Measurements from ENCODE around the gene CDC14C.

The CDC14C gene

GRCh38 chr7:48955916-48956315, 31.6 kb downstream of the CDC14C start:
- H3K4me2 ChIP-seq (ENCODE audit: low read length), result no peak overlapping the region
- no peak overlapping the region for H3K56ac ChIP-seq (ENCODE audit: low read length)
- H3K27ac ChIP-seq (ENCODE audit: low read depth, low read length), result no peak overlapping the region
- no peaks in the 10 kb centered on the region for H3K36me3 ChIP-seq (ENCODE audit: control insufficient read depth, insufficient read depth, low read length)
- H3K9ac ChIP-seq (ENCODE audit: low read length), result no peak overlapping the region
- H2BK15ac ChIP-seq (replicated peaks; ENCODE audit: low read depth), result no peak overlapping the region
- H3K4ac ChIP-seq (ENCODE audit: low read depth, low read length), result no peak overlapping the region
- H2AK5ac ChIP-seq (ENCODE audit: low read length), result no peak overlapping the region
- H2BK120ac ChIP-seq (ENCODE audit: low read depth, low read length), result no peak overlapping the region
- no peak for DNase-seq
- H4K5ac ChIP-seq (ENCODE audit: low read length), result no peak overlapping the region
- no peak overlapping the region for H3K23ac ChIP-seq (ENCODE audit: low read length)
- H3K27me3 ChIP-seq (ENCODE audit: insufficient read depth, low read length, poor library complexity), result no peaks in the 10 kb centered on the region
- no peak overlapping the region for H2BK5ac ChIP-seq (ENCODE audit: low read length)
- no peaks in the 10 kb centered on the region for H3K79me2 ChIP-seq (ENCODE audit: control insufficient read depth, insufficient read depth, low read length)
- H3K79me1 ChIP-seq (ENCODE audit: low read length), result no peaks in the 10 kb centered on the region
- no peak overlapping the region for H4K8ac ChIP-seq (ENCODE audit: low read depth, low read length)
- no peak overlapping the region for H3K18ac ChIP-seq (ENCODE audit: low read length)
- no peaks in the 10 kb centered on the region for H3K4me1 ChIP-seq (ENCODE audit: control insufficient read depth, low read depth, low read length)
- H3K4me3 ChIP-seq (ENCODE audit: low read length), result no peak overlapping the region

- H3K23ac ChIP-seq (ENCODE audit: low read length), result no peak overlapping the region
- H4K5ac ChIP-seq (ENCODE audit: low read length), result no peak overlapping the region
- H2BK5ac ChIP-seq (ENCODE audit: low read length), result no peak overlapping the region
- H3K79me1 ChIP-seq (ENCODE audit: low read length), result no peaks in the 10 kb centered on the region
- H3K4ac ChIP-seq (ENCODE audit: low read depth, low read length), result no peak overlapping the region
- H3K56ac ChIP-seq (ENCODE audit: low read length), result no peak overlapping the region
- H3K27ac ChIP-seq (ENCODE audit: low read depth, low read length), result no peak overlapping the region
- no peak overlapping the region for H3K9ac ChIP-seq (ENCODE audit: low read length)
- no peak overlapping the region for H2BK15ac ChIP-seq (replicated peaks; ENCODE audit: low read depth)
- H4K8ac ChIP-seq (ENCODE audit: low read depth, low read length), result no peak overlapping the region
- H3K4me2 ChIP-seq (ENCODE audit: low read length), result no peak overlapping the region
- no peak overlapping the region for H3K18ac ChIP-seq (ENCODE audit: low read length)
- no peak for DNase-seq
- H3K4me3 ChIP-seq (ENCODE audit: low read length), result no peak overlapping the region
- H3K36me3 ChIP-seq (ENCODE audit: control insufficient read depth, insufficient read depth, low read length), result no peaks in the 10 kb centered on the region
- no peak overlapping the region for H2BK120ac ChIP-seq (ENCODE audit: low read depth, low read length)
- H2AK5ac ChIP-seq (ENCODE audit: low read length), result no peak overlapping the region
- no peaks in the 10 kb centered on the region for H3K4me1 ChIP-seq (ENCODE audit: control insufficient read depth, low read depth, low read length)
- H3K27me3 ChIP-seq (ENCODE audit: insufficient read depth, low read length, poor library complexity), result no peaks in the 10 kb centered on the region
- H3K79me2 ChIP-seq (ENCODE audit: control insufficient read depth, insufficient read depth, low read length), result no peaks in the 10 kb centered on the region
Measured at GRCh38 chr7:48959676-48960075, 35.3 kb downstream of the CDC14C start.

GRCh38 chr7:48962821-48963505, 38.6 kb downstream of the CDC14C start:
- Histone ChIP-seq H3K36me3 (ENCODE audit: control insufficient read depth, insufficient read depth, low read length) (no peaks in the 10 kb centered on the region), H4K8ac (ENCODE audit: low read depth, low read length) (no peak overlapping the region), H3K56ac (ENCODE audit: low read length) (no peak overlapping the region), H3K4me2 (ENCODE audit: low read length) (no peak overlapping the region), H2BK120ac (ENCODE audit: low read depth, low read length) (no peak overlapping the region), H3K4me1 (ENCODE audit: control insufficient read depth, low read depth, low read length) (no peaks in the 10 kb centered on the region), H2BK15ac (replicated peaks; ENCODE audit: low read depth) (no peak overlapping the region), H3K4ac (ENCODE audit: low read depth, low read length) (no peak overlapping the region), H2AK5ac (ENCODE audit: low read length) (no peak overlapping the region), H4K5ac (ENCODE audit: low read length) (no peak overlapping the region), H3K4me3 (ENCODE audit: low read length) (no peak overlapping the region), H3K79me1 (ENCODE audit: low read length) (no peaks in the 10 kb centered on the region), H3K9ac (ENCODE audit: low read length) (no peak overlapping the region), H3K27ac (ENCODE audit: low read depth, low read length) (no peak overlapping the region), H2BK5ac (ENCODE audit: low read length) (no peak overlapping the region), H3K18ac (ENCODE audit: low read length) (no peak overlapping the region), H3K79me2 (ENCODE audit: control insufficient read depth, insufficient read depth, low read length) (no peaks in the 10 kb centered on the region), H3K27me3 (ENCODE audit: insufficient read depth, low read length, poor library complexity) (no peaks in the 10 kb centered on the region), H3K23ac (ENCODE audit: low read length) (no peak overlapping the region)
- WGBS (ENCODE audit: extremely low coverage, insufficient coverage, low lambda C conversion rate), result no CpG with 5 or more reads among the region's 7 CpGs
- DNase-seq, result peak; percentile 28

GRCh38 chr7:48964074-48964473, 39.7 kb downstream of the CDC14C start:
- no CpG with 5 or more reads among the region's 3 CpGs for WGBS (ENCODE audit: extremely low coverage, insufficient coverage, low lambda C conversion rate)
- no peak overlapping the region for H3K18ac ChIP-seq (ENCODE audit: low read length)
- no peaks in the 10 kb centered on the region for H3K4me1 ChIP-seq (ENCODE audit: control insufficient read depth, low read depth, low read length)
- no peak overlapping the region for H4K8ac ChIP-seq (ENCODE audit: low read depth, low read length)
- no peak for DNase-seq
- H3K79me2 ChIP-seq (ENCODE audit: control insufficient read depth, insufficient read depth, low read length), result no peaks in the 10 kb centered on the region
- no peaks in the 10 kb centered on the region for H3K36me3 ChIP-seq (ENCODE audit: control insufficient read depth, insufficient read depth, low read length)
- H2BK15ac ChIP-seq (replicated peaks; ENCODE audit: low read depth), result no peak overlapping the region
- H3K23ac ChIP-seq (ENCODE audit: low read length), result no peak overlapping the region
- H3K27me3 ChIP-seq (ENCODE audit: insufficient read depth, low read length, poor library complexity), result no peaks in the 10 kb centered on the region
- no peak overlapping the region for H2BK120ac ChIP-seq (ENCODE audit: low read depth, low read length)
- H3K4me3 ChIP-seq (ENCODE audit: low read length), result no peak overlapping the region
- no peak overlapping the region for H3K56ac ChIP-seq (ENCODE audit: low read length)
- no peak overlapping the region for H2AK5ac ChIP-seq (ENCODE audit: low read length)
- no peak overlapping the region for H3K9ac ChIP-seq (ENCODE audit: low read length)
- no peak overlapping the region for H3K4me2 ChIP-seq (ENCODE audit: low read length)
- H2BK5ac ChIP-seq (ENCODE audit: low read length), result no peak overlapping the region
- H3K4ac ChIP-seq (ENCODE audit: low read depth, low read length), result no peak overlapping the region
- no peaks in the 10 kb centered on the region for H3K79me1 ChIP-seq (ENCODE audit: low read length)
- no peak overlapping the region for H4K5ac ChIP-seq (ENCODE audit: low read length)
- H3K27ac ChIP-seq (ENCODE audit: low read depth, low read length), result no peak overlapping the region

GRCh38 chr7:48971173-48971572, 46.8 kb downstream of the CDC14C start:
- Histone ChIP-seq H3K4me1 (ENCODE audit: control insufficient read depth, low read depth, low read length) (no peaks in the 10 kb centered on the region), H3K27me3 (ENCODE audit: insufficient read depth, low read length, poor library complexity) (no peaks in the 10 kb centered on the region), H2AK5ac (ENCODE audit: low read length) (no peak overlapping the region), H2BK5ac (ENCODE audit: low read length) (no peak overlapping the region), H3K36me3 (ENCODE audit: control insufficient read depth, insufficient read depth, low read length) (no peaks in the 10 kb centered on the region), H3K79me1 (ENCODE audit: low read length) (no peaks in the 10 kb centered on the region), H3K4me2 (ENCODE audit: low read length) (no peak overlapping the region), H3K79me2 (ENCODE audit: control insufficient read depth, insufficient read depth, low read length) (no peaks in the 10 kb centered on the region), H4K5ac (ENCODE audit: low read length) (no peak overlapping the region), H3K4me3 (ENCODE audit: low read length) (no peak overlapping the region), H2BK120ac (ENCODE audit: low read depth, low read length) (no peak overlapping the region), H3K4ac (ENCODE audit: low read depth, low read length) (no peak overlapping the region), H2BK15ac (replicated peaks; ENCODE audit: low read depth) (no peak overlapping the region), H3K23ac (ENCODE audit: low read length) (no peak overlapping the region), H3K9ac (ENCODE audit: low read length) (no peak overlapping the region), H3K56ac (ENCODE audit: low read length) (no peak overlapping the region), H3K18ac (ENCODE audit: low read length) (no peak overlapping the region), H4K8ac (ENCODE audit: low read depth, low read length) (no peak overlapping the region), H3K27ac (ENCODE audit: low read depth, low read length) (no peak overlapping the region)
- DNase-seq, result no peak
- WGBS (ENCODE audit: extremely low coverage, insufficient coverage, low lambda C conversion rate), result no CpG with 5 or more reads among the region's 1 CpG

- H2BK120ac ChIP-seq (ENCODE audit: low read depth, low read length), result no peak overlapping the region
- H3K4me1 ChIP-seq (ENCODE audit: control insufficient read depth, low read depth, low read length), result no peaks in the 10 kb centered on the region
- WGBS (ENCODE audit: extremely low coverage, insufficient coverage, low lambda C conversion rate), result no CpG with 5 or more reads among the region's 5 CpGs
- H3K79me1 ChIP-seq (ENCODE audit: low read length), result no peaks in the 10 kb centered on the region
- no peak overlapping the region for H2BK5ac ChIP-seq (ENCODE audit: low read length)
- no peak overlapping the region for H2AK5ac ChIP-seq (ENCODE audit: low read length)
- no peak overlapping the region for H3K18ac ChIP-seq (ENCODE audit: low read length)
- H2BK15ac ChIP-seq (replicated peaks; ENCODE audit: low read depth), result no peak overlapping the region
- no peaks in the 10 kb centered on the region for H3K36me3 ChIP-seq (ENCODE audit: control insufficient read depth, insufficient read depth, low read length)
- no peak overlapping the region for H3K9ac ChIP-seq (ENCODE audit: low read length)
- H3K27ac ChIP-seq (ENCODE audit: low read depth, low read length), result no peak overlapping the region
- H3K79me2 ChIP-seq (ENCODE audit: control insufficient read depth, insufficient read depth, low read length), result no peaks in the 10 kb centered on the region
- DNase-seq, result no peak
- no peak overlapping the region for H4K5ac ChIP-seq (ENCODE audit: low read length)
- no peak overlapping the region for H3K56ac ChIP-seq (ENCODE audit: low read length)
- no peak overlapping the region for H3K4me3 ChIP-seq (ENCODE audit: low read length)
- no peaks in the 10 kb centered on the region for H3K27me3 ChIP-seq (ENCODE audit: insufficient read depth, low read length, poor library complexity)
- no peak overlapping the region for H3K4ac ChIP-seq (ENCODE audit: low read depth, low read length)
- no peak overlapping the region for H3K23ac ChIP-seq (ENCODE audit: low read length)
- H3K4me2 ChIP-seq (ENCODE audit: low read length), result no peak overlapping the region
- no peak overlapping the region for H4K8ac ChIP-seq (ENCODE audit: low read depth, low read length)
Measured at GRCh38 chr7:48976253-48976652, 51.9 kb downstream of the CDC14C start.

Data from mesendoderm (in vitro differentiated cells).